Measurements from ENCODE around the gene PGC.
A peak's percentile ranks its signal among the peaks of the same experiment; 100 is the strongest.

PGC gene

DNA sequence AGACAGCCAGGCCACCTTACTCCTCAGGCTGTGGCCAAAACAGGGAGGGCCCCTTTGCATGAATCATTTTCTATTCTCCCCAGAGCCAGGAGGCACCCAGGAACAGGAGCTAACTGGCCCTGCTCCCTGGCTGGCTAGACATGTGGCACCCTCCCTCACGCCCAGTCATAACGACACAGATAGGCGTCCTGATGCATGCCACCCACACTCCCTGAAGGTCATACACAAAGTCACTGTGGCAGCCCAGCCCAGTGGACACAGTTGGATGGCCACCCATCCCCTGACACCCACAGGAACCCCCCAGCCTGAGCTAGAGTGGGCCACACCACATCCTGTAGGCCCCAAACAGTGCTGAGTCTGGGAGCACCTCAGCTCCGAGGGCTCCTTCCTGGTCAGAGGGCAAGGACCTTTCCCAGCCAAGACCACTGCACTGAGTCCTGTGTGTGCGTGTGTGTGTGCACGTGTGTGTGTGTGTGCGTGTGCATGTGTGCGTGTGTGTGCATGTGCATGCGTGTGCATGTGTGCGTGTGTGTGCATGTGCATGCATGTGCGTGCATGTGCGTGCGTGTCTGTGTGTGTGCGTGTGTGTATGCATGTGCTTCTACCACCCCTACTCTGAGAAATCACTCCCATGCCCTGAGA, 33.4 kb downstream of the PGC start:
- Histone ChIP-seq H4K20me1 (ENCODE audit: control insufficient read depth, insufficient read depth, low read depth, low read length) (peaks cover 4% of the 10 kb centered on the region; the same call in 1 of the 2 replicates), H3K27ac (ENCODE audit: low read depth, low read length) (peak overlapping the region; percentile 8), H3K79me2 (ENCODE audit: control insufficient read depth, low read length) (peaks cover 71% of the 10 kb centered on the region), H3K9me3 (ENCODE audit: control insufficient read depth, insufficient read depth, low read length) (no peaks in the 10 kb centered on the region), H3K27me3 (ENCODE audit: control insufficient read depth, low read length) (no peaks in the 10 kb centered on the region), H3K9me2 (replicated peaks; ENCODE audit: control insufficient read depth, low read length) (no peaks in the 10 kb centered on the region), H3F3A (ENCODE audit: control insufficient read depth, insufficient read depth) (peaks cover 5% of the 10 kb centered on the region; the same call in 1 of the 2 replicates), H3K36me3 (ENCODE audit: control insufficient read depth, low read length) (peaks cover 11% of the 10 kb centered on the region), H3K4me2 (ENCODE audit: low read length) (peak overlapping the region; percentile 40), H3K4me3 (ENCODE audit: low read length) (0 out of 2 replicates have a peak overlapping the region, but pooled peaks have one; percentile 12), H3K4me1 (ENCODE audit: control insufficient read depth, low read length) (peaks cover 64% of the 10 kb centered on the region)
- TF ChIP-seq EZH2phosphoT487 (IDR thresholded peaks at IDR 0.05; ENCODE audit: borderline replicate concordance, low read length), result no peak
- TF ChIP-seq, protein P1, sequence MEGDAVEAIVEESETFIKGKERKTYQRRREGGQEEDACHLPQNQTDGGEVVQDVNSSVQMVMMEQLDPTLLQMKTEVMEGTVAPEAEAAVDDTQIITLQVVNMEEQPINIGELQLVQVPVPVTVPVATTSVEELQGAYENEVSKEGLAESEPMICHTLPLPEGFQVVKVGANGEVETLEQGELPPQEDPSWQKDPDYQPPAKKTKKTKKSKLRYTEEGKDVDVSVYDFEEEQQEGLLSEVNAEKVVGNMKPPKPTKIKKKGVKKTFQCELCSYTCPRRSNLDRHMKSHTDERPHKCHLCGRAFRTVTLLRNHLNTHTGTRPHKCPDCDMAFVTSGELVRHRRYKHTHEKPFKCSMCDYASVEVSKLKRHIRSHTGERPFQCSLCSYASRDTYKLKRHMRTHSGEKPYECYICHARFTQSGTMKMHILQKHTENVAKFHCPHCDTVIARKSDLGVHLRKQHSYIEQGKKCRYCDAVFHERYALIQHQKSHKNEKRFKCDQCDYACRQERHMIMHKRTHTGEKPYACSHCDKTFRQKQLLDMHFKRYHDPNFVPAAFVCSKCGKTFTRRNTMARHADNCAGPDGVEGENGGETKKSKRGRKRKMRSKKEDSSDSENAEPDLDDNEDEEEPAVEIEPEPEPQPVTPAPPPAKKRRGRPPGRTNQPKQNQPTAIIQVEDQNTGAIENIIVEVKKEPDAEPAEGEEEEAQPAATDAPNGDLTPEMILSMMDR (IDR thresholded peaks at IDR 0.05; ENCODE audit: low read depth, low read length, poor library complexity, severe bottlenecking), result no peak

DNA sequence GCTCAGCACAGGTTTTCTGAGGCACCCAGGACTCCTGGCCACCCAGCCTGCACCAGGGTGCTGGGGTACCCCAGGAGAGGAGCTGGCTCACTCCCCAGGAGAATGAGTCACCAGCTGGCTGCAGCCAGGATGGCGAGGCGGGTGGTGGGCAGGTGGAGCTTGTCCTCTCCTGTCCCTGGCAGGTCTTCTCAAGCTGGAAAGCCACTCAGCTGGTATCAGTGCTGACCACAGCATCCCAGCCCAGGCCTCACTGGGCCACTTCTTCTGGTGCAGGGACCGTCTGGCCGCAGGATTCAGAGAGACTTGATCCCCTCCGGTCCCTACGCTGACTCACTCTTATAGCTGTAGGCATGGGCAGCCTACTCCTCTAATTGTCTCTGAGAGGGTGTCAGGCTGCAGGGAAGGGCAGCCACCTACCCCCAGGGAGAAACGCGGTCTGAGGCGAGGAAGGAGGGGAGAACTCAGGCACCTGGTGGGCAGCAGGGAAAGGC, 34.0 kb downstream of the PGC start:
- H3K4me3 ChIP-seq (ENCODE audit: low read length), result no peak overlapping the region
- H3K4me2 ChIP-seq (ENCODE audit: low read length), result peak overlapping the region; percentile 40
- no peaks in the 10 kb centered on the region for H3K27me3 ChIP-seq (ENCODE audit: control insufficient read depth, low read length)
- H3K4me1 ChIP-seq (ENCODE audit: control insufficient read depth, low read length), result peaks cover 64% of the 10 kb centered on the region
- peak overlapping the region; percentile 7; the same call in 1 of the 2 replicates for H3K27ac ChIP-seq (ENCODE audit: low read depth, low read length)
- peaks cover 71% of the 10 kb centered on the region for H3K79me2 ChIP-seq (ENCODE audit: control insufficient read depth, low read length)
- no peak for TF ChIP-seq EZH2phosphoT487 (IDR thresholded peaks at IDR 0.05; ENCODE audit: borderline replicate concordance, low read length)
- TF ChIP-seq, protein P1 (IDR thresholded peaks at IDR 0.05; ENCODE audit: low read depth, low read length, poor library complexity, severe bottlenecking), result no peak
- no peaks in the 10 kb centered on the region for H3K9me3 ChIP-seq (ENCODE audit: control insufficient read depth, insufficient read depth, low read length)
- peaks cover 8% of the 10 kb centered on the region; the same call in 1 of the 2 replicates for H3F3A ChIP-seq (ENCODE audit: control insufficient read depth, insufficient read depth)
- no peaks in the 10 kb centered on the region for H3K9me2 ChIP-seq (replicated peaks; ENCODE audit: control insufficient read depth, low read length)
- peaks cover 4% of the 10 kb centered on the region; the same call in 1 of the 2 replicates for H4K20me1 ChIP-seq (ENCODE audit: control insufficient read depth, insufficient read depth, low read depth, low read length)
- peaks cover 14% of the 10 kb centered on the region for H3K36me3 ChIP-seq (ENCODE audit: control insufficient read depth, low read length)

- Histone ChIP-seq H3K4me2 (ENCODE audit: low read length) (no peak overlapping the region), H3K36me3 (ENCODE audit: control insufficient read depth, low read length) (peaks cover 14% of the 10 kb centered on the region), H3K27me3 (ENCODE audit: control insufficient read depth, low read length) (no peaks in the 10 kb centered on the region), H3K27ac (ENCODE audit: low read depth, low read length) (no peak overlapping the region), H4K20me1 (ENCODE audit: control insufficient read depth, insufficient read depth, low read depth, low read length) (peaks cover 4% of the 10 kb centered on the region; the same call in 1 of the 2 replicates), H3K4me3 (ENCODE audit: low read length) (no peak overlapping the region), H3K4me1 (ENCODE audit: control insufficient read depth, low read length) (peaks cover 64% of the 10 kb centered on the region), H3K79me2 (ENCODE audit: control insufficient read depth, low read length) (peaks cover 66% of the 10 kb centered on the region), H3K9me3 (ENCODE audit: control insufficient read depth, insufficient read depth, low read length) (no peaks in the 10 kb centered on the region), H3F3A (ENCODE audit: control insufficient read depth, insufficient read depth) (peaks cover 8% of the 10 kb centered on the region; the same call in 1 of the 2 replicates), H3K9me2 (replicated peaks; ENCODE audit: control insufficient read depth, low read length) (no peaks in the 10 kb centered on the region)
- no peak for TF ChIP-seq EZH2phosphoT487 (IDR thresholded peaks at IDR 0.05; ENCODE audit: borderline replicate concordance, low read length)
- TF ChIP-seq, protein P1 (IDR thresholded peaks at IDR 0.05; ENCODE audit: low read depth, low read length, poor library complexity, severe bottlenecking), result no peak
Observed at GRCh38 chr6:41712651-41713103, 34.5 kb downstream of the PGC start.
